SK-N-SH (cell line): Measurements from ENCODE around the gene CTNNA3.

Experiments used
- NFIC ChIP-seq: IDR thresholded peaks from 2 replicates; pipeline ENCODE4 v1.4.0; 2012; ENCODE audit warnings: borderline replicate concordance
- POLR2AphosphoS5 ChIP-seq: IDR thresholded peaks from 2 replicates; pipeline ENCODE4 v1.6.1; 2012; ENCODE audit warnings: low read depth, low read length
- TCF12 ChIP-seq: IDR thresholded peaks from 2 replicates; pipeline ENCODE4 v1.4.0; 2012

DNA sequence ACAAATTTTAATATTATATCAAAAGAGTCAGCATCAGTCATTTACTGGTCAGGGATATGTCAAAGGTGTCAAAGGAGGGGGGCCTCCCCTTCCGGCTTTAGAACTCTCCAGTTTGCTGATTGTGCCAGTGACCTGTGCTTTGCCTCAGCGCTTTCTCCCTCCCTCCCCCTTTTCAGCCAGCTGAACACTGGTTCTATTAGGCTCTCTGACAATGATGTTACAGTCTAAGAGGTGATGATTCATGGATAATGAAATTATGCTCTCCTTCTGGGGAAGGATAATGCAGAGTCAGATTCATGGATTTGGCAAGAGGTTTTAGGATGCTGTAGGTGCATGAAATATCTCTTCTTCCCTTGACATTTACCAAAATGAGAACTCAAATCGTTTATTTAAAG, 764.0 kb downstream of the CTNNA3 start:
- no peak for TF ChIP-seq NFIC
- TF ChIP-seq POLR2AphosphoS5 = no peak
- no peak for TF ChIP-seq TCF12
